Mammary epithelial cell (primary cell): Measurements from ENCODE around the gene BCL11A.

Source experiments
- CTCF ChIP-seq, 2 donors: IDR thresholded peaks in 1 of 2; conservative IDR thresholded peaks in 1 of 2; 2 replicates each; pipeline ENCODE4 v1.5.1; 2011 to 2012; ENCODE audit warnings: inconsistent platforms in 2 of 2, low read length in 2 of 2, mild to moderate bottlenecking in 2 of 2, control low read depth in 1 of 2, low read depth in 1 of 2; ENCODE audit not compliant: insufficient read depth in 1 of 2; ENCODE audit errors: extremely low read depth in 1 of 2
- EZH2 ChIP-seq: IDR thresholded peaks from 2 replicates; pipeline ENCODE4 v1.6.1; 2012; ENCODE audit warnings: low read length, inconsistent platforms, borderline replicate concordance

DNA sequence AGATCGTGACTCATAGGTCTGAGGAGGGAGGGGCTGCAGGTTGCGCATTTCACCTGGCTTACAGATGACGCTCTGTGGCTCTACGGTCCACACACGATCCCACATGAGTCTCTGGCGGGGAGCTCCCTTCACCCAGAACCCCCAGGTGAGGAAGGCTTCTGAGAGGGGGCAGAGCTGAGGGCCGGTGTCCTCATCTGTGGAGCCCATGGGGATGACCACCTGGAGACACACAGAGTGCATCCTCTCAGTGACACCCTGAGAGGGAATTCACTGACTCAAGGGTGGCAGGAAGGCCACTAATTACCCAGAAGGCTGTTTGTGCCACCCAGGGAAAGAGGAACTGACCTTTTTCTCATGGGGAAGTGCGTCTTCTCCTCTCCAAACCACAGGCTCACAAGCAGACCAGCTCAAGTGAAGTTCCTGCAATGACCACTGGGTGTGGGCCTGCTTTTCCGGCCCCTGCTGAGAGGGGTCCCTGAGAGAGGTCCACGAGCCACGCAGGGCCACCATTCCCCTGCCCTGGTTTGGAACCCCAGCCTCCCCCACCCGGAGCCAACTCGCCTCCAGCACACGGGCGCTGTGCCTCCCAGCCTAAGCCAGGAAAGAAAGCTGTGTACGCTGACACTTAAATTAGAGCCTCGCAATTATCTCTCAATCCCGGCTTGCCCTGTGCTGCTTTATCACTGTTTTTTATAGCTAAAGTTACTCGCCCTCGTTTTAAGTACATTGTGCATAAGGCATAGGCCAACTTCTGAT lies 114.1 kb downstream of the BCL11A start:
- TF ChIP-seq CTCF (conservative IDR thresholded peaks at IDR 0.05 in 1 of 2, IDR thresholded peaks at IDR 0.05 in 1 of 2; ENCODE audit: extremely low read depth in 1 of 2, insufficient read depth in 1 of 2, low read depth in 1 of 2, low read length in 2 of 2) (peak; percentile 27 to 34), EZH2 (no peak)
